GM18868 (cell line): ENCODE measurements around the gene QRFP.

Experiments
- ATAC-seq: cut with Tn5 transposase; IDR thresholded peaks from one replicate; pipeline ENCODE4 v1.9.1; 2021; ENCODE audit warnings: mild to moderate bottlenecking, moderate library complexity; ENCODE audit not compliant: unreplicated experiment

The QRFP gene

GRCh38 chr9:130878295-130878694 is 18.3 kb downstream of the QRFP start:
- ATAC-seq = no peak

GRCh38 chr9:130877300-130877699 is 19.3 kb downstream of the QRFP start:
- no peak for ATAC-seq

- no peak for ATAC-seq
Measured at GRCh38 chr9:130874783-130875182, 21.8 kb downstream of the QRFP start.

GRCh38 chr9:130873966-130874365 is 22.6 kb downstream of the QRFP start:
- no peak for ATAC-seq

GRCh38 chr9:130872912-130873503 is 23.6 kb downstream of the QRFP start:
- ATAC-seq = no peak

GRCh38 chr9:130872508-130872907 is 24.1 kb downstream of the QRFP start:
- ATAC-seq = no peak

GRCh38 chr9:130872093-130872492 is 24.5 kb downstream of the QRFP start:
- no peak for ATAC-seq

- no peak for ATAC-seq
Measured at GRCh38 chr9:130871395-130872062, 25.1 kb downstream of the QRFP start.

- peak; percentile 76 for ATAC-seq
Measured at GRCh38 chr9:130870491-130871381, 25.9 kb downstream of the QRFP start.

GRCh38 chr9:130869250-130869649 is 27.4 kb downstream of the QRFP start:
- no peak for ATAC-seq

- ATAC-seq = no peak
Measured at GRCh38 chr9:130868230-130868629, 28.4 kb downstream of the QRFP start.

GRCh38 chr9:130867556-130867955 is 29.1 kb downstream of the QRFP start:
- ATAC-seq = no peak

- ATAC-seq = no peak
Measured at GRCh38 chr9:130866474-130866965, 30.1 kb downstream of the QRFP start.

GRCh38 chr9:130865921-130866320 is 30.7 kb downstream of the QRFP start:
- ATAC-seq = no peak

- no peak for ATAC-seq
Measured at GRCh38 chr9:130864541-130864940, 32.1 kb downstream of the QRFP start.

GRCh38 chr9:130862747-130863146 is 33.9 kb downstream of the QRFP start:
- ATAC-seq = no peak

GRCh38 chr9:130862217-130862616 is 34.4 kb downstream of the QRFP start:
- ATAC-seq = no peak

GRCh38 chr9:130861372-130862180 is 35.0 kb downstream of the QRFP start:
- no peak for ATAC-seq

GRCh38 chr9:130860458-130861316 is 35.9 kb downstream of the QRFP start:
- no peak for ATAC-seq
